ENCODE data around the gene WDR46. TPM values are rescaled to one million over a fixed set of nuclear protein-coding genes. Genes with fewer than 3 reads are reported as not detected.

Gene WDR46
- total RNA-seq, 1 experiment from 2014 or later, result 99.2 TPM

GRCh38 chr6:33271468-33272274 is 17.4 kb downstream of the WDR46 start, which contains the start of the genes RPS18 and VPS52:
Gene RPS18 (plus strand): TSS chr6:33272075. CDS start chr6:33272120, 45 bp downstream.
Gene VPS52 (minus strand): TSS chr6:33271876. CDS start chr6:33271675, 201 bp downstream.
- no peaks in the 10 kb centered on the region; the same call in 1 of the 2 replicates for H3K27me3 Mint-ChIP-seq (ENCODE audit: low read depth)
- H3K9me3 Mint-ChIP-seq, result no peaks in the 10 kb centered on the region; a peak in 1 of 5 replicates
- H3K27ac Mint-ChIP-seq, result peak within 1 kb of the TSS; percentile 99 to 100 (median 100)
- Histone ChIP-seq H3K9ac (ENCODE audit: extremely low read depth, insufficient read length, low read length) (peak within 1 kb of the TSS; percentile 99), H3K9me3 (ENCODE audit: control insufficient read depth, low read depth, low read length) (no peaks in the 10 kb centered on the region), H3K79me1 (ENCODE audit: insufficient read depth, low read depth, low read length, poor library complexity, severe bottlenecking) (no peaks in the 10 kb centered on the region), H3K4me1 (ENCODE audit: insufficient read depth, low read length) (no peaks in the 10 kb centered on the region; the same call in 1 of the 2 replicates), H2BK20ac (ENCODE audit: low read depth, low read length, poor library complexity, severe bottlenecking) (no peak within 1 kb of the TSS), H4K5ac (ENCODE audit: insufficient read length, low read depth, low read length) (peak within 1 kb of the TSS; percentile 23), H3K27me3 (ENCODE audit: insufficient read depth, low read length) (no peaks in the 10 kb centered on the region), H3K18ac (ENCODE audit: insufficient read length, low read depth, low read length) (peak within 1 kb of the TSS; percentile 96), H3K79me2 (ENCODE audit: insufficient read depth, low read length) (peaks cover 23% of the 10 kb centered on the region; the same call in 1 of the 2 replicates), H3K4me2 (ENCODE audit: insufficient read depth, insufficient read length, low read length) (peak within 1 kb of the TSS; percentile 86), H4K91ac (ENCODE audit: insufficient read length, low read depth, low read length) (no peak within 1 kb of the TSS), H3K27ac (ENCODE audit: insufficient read length, low read depth, low read length) (peak within 1 kb of the TSS; percentile 74), H2AK5ac (ENCODE audit: insufficient read length, low read length) (no peak within 1 kb of the TSS), H3T11ph (ENCODE audit: low read length) (no peak within 1 kb of the TSS), H4K8ac (replicated peaks; ENCODE audit: insufficient read length, low read depth, low read length) (peak within 1 kb of the TSS; percentile 23), H2BK5ac (ENCODE audit: insufficient read length, low read length) (peak within 1 kb of the TSS; percentile 90), H3K23me2 (ENCODE audit: insufficient read length, low read depth, low read length, poor library complexity, severe bottlenecking) (peaks cover 4% of the 10 kb centered on the region), H3K4ac (ENCODE audit: low read depth, low read length) (no peak within 1 kb of the TSS; the same call in 1 of the 2 replicates), H2BK15ac (ENCODE audit: low read depth, low read length) (no peak within 1 kb of the TSS), H2AFZ (ENCODE audit: low read length) (peak within 1 kb of the TSS; percentile 91), H3K56ac (ENCODE audit: insufficient read length, low read depth, low read length) (peak within 1 kb of the TSS; percentile 31), H3K14ac (ENCODE audit: insufficient read depth, low read length) (peak within 1 kb of the TSS; percentile 95; the same call in 1 of the 2 replicates), H2BK12ac (ENCODE audit: insufficient read length, low read depth, low read length) (peak within 1 kb of the TSS; percentile 66), H2BK120ac (ENCODE audit: low read depth, low read length, poor library complexity, severe bottlenecking) (peak within 1 kb of the TSS; percentile 0), H3K23ac (ENCODE audit: insufficient read length, low read depth, low read length) (no peak within 1 kb of the TSS), H4K20me1 (ENCODE audit: control insufficient read depth, insufficient read depth, insufficient read length) (no peaks in the 10 kb centered on the region)
- DNase-seq, result peak; percentile 96
- no peak for TF ChIP-seq CTCF (conservative IDR thresholded peaks at IDR 0.05)
- WGBS (ENCODE audit: extremely low coverage, insufficient read length, low lambda C conversion rate), result no CpG with 5 or more reads among the region's 48 CpGs
- peaks cover 30 to 46% of the 10 kb centered on the region in 2 experiments for H3K4me1 Mint-ChIP-seq
- peaks cover 46 to 77% (median 77%) of the 10 kb centered on the region in 3 experiments for H3K36me3 Mint-ChIP-seq (ENCODE audit: insufficient read depth in 1 of 3, low read depth in 3 of 3)
- H3K4me3 Mint-ChIP-seq, result peak within 1 kb of the TSS; percentile 89 to 94

Measured in H9 (cell line).